WI38 (cell line): ENCODE results near the gene USP24.

Source experiments
- H3K4me3 ChIP-seq: 2 replicates; pipeline ENCODE4 v1.5.1; 2011; ENCODE audit warnings: low read depth, mild to moderate bottlenecking, control low read depth, low read length
- TF ChIP-seq, protein P1 (sequence below): IDR thresholded peaks from 2 replicates; pipeline ENCODE4 v1.5.1; 2012; ENCODE audit warnings: low read depth, mild to moderate bottlenecking, control low read depth, low read length

The USP24 gene

DNA sequence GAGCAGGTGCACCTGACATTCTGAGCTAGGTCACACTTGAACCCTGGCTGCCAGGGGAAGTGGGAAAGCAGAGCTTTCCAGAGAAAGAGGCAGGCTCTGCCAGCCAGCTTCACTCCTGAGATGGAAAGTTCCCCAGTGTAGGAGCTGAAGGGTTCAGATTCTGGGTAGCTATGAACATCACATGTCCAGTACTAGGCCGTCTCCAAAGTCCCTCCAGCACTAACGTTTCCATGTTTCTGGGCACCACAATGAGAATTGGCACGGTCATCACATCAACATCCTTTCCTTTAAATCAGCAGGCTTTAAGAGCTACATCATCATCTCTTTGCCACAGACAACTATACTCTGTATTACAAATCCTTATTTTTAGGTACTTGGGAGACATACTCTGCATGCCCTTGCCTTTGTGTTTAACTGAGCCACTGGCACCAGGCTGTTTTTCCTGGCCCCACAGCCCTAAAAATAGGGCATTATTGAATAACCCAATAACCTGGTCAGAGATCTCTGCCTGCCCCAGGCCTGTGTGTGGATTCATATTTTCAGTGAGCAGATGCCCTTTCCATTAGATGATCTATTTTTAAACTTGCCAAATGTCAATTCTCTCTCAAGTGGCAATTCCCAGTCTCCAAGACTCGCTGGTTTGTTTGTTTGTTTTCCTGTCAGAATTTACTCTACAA lies 35.4 kb upstream of the USP24 start:
- TF ChIP-seq, protein P1, sequence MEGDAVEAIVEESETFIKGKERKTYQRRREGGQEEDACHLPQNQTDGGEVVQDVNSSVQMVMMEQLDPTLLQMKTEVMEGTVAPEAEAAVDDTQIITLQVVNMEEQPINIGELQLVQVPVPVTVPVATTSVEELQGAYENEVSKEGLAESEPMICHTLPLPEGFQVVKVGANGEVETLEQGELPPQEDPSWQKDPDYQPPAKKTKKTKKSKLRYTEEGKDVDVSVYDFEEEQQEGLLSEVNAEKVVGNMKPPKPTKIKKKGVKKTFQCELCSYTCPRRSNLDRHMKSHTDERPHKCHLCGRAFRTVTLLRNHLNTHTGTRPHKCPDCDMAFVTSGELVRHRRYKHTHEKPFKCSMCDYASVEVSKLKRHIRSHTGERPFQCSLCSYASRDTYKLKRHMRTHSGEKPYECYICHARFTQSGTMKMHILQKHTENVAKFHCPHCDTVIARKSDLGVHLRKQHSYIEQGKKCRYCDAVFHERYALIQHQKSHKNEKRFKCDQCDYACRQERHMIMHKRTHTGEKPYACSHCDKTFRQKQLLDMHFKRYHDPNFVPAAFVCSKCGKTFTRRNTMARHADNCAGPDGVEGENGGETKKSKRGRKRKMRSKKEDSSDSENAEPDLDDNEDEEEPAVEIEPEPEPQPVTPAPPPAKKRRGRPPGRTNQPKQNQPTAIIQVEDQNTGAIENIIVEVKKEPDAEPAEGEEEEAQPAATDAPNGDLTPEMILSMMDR, result no peak
- no peak overlapping the region for H3K4me3 ChIP-seq

DNA sequence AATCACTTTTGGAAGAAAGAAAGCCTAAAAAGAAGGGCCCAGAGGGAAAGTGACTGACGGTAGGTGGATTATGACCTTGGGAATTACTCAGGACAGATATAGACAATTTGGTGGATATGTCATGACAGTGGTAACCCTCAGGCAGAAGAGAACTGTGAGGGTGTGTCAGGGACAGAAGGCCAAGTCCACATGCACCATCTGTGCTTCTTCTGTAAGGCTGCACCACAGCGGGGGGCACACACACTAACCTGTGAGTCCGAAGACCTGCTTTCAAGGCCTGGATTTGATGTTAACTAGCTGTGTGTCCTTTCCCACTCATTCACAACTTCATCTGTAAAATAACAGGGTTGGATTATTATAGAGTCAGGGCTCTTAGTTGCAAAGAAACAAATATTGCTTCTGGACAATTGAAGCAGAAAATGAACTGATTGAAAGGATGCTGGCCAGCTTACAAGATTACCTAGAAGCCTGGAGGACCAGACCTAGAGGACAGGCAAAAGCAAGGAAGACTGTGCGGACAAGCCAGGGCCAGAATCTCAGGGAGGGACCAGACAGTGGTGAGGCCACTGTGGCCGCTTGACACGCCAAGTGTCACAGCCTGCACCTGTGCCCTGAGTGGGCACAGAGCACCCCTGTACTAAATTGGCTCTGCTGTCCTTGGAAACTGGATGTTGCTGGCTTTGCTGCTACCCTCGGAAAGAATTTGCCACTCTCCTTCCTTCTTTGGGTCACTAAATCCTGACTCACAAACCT lies 34.7 kb upstream of the USP24 start:
- no peak overlapping the region for H3K4me3 ChIP-seq
- TF ChIP-seq, protein P1, result no peak

DNA sequence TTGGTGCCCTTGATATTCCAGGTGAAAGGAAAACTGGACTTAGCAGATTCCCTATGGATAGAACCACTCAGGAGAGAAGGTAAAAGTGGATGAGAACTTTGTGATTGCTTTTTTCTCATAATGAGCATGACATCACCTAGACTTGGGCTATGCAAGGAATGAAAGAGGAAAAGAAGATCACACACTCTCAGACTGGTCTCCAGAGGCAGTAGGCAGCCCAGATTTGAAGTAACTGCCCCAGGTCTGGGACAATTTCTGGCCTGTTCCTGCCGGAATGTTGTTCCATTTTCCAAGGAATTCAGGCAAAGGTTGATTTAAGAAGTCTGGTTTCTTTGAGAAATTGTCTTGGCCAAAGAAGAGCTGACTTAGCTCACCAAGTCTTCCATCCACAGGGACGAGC lies 31.7 kb upstream of the USP24 start:
- TF ChIP-seq, protein P1, result no peak

DNA sequence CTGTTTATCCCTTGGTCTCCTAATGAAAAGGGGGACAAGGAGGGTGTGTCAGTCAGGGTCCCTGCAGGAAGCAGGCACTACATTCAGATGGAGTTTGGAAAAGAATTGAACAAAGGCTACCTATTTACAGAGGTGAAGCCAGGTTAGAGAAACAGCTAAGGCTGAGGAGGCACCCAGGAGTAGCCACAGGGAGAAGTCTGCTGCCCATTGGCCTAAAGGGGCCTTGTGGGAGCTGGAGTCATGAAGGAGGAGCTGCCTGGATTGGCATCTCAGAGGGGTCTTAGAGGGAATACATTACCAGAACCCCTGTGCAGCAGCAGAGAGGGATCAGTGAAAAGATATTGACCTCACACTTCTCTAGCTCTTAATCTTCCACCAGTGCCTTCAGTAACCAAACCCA lies 31.2 kb upstream of the USP24 start:
- TF ChIP-seq, protein P1, result no peak
- no peak overlapping the region for H3K4me3 ChIP-seq

More for the DNA sequence above, 31.7 kb upstream of the USP24 start:
- no peak overlapping the region for H3K4me3 ChIP-seq

DNA sequence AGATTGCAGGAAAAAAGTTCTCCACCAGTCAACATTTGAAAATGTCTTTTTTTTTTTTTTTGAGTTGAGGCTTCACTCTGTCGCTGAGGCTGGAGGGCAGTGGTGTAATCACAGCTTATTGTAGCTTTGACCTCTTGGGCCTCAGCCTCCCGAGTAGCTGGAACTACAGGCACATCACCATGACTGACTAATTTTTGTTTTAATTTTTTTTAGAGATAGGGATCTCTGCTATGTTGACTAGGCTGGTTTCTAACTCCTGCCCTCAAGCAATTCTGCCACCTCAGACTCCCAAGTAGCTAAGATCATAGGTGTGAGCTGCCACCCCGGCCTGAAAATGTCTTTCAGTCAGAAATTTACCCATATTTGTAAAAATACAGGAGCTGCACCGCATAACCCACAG lies 30.6 kb upstream of the USP24 start:
- TF ChIP-seq, protein P1, result no peak
- no peak overlapping the region for H3K4me3 ChIP-seq

DNA sequence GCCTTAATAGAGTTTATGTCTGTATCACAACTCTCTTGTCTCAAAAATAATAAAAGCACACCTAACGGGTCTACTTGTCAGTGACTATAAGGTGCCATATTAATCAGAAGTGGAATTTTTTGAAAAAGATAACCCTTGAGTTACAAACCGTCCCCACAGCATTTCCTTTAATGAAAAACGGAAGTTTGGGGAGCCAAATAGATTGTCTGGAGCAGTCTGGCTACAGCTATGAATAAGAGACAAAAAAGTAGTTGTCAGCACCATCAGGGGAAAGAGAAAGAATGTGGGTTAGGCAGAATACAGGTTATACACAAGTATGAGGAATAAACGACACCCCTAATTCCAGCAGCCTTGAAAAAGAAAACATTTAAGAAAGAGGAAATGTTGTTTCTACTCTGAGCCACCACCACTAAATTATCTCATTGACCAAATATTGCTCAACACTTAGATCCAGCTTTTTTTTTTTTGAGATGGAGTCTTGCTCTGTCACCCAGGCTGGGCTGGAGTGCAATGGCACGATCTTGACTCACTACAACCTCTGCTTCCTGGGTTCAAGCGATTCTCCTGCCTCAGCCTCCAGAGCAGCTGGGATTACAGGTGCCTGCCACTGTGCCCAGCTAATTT lies 29.4 kb upstream of the USP24 start:
- TF ChIP-seq, protein P1, result no peak
- H3K4me3 ChIP-seq, result no peak overlapping the region

DNA sequence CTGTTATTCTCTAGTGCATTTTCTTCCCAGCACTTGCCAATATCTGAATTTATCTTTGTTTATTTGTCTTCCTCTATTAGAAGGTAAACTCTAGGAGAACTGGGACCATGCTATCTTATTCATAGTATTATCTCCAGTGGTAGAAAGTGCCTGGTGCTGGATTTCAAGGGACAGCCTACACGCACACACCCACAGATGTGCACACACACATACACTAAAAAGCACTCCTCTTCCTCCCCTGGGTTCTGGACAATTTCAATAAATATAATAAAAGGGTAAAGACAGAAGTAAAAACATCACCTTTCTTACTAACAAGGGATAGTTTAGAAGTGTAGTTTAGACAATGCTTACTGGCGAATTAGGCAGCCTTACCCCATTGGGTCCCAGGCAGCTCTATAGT lies 28.5 kb upstream of the USP24 start:
- TF ChIP-seq, protein P1, result no peak
- H3K4me3 ChIP-seq, result no peak overlapping the region
